Head of caudate nucleus (tissue), 42 donors: ENCODE data around the gene SIDT2.

ENCODE experiments used
- DNase-seq, 42 donors: peaks; one replicate each; pipeline versions ENCODE4 v3.0.0 to v3.0.0-alpha.2; 2020 to 2021; ENCODE audit warnings: mixed read lengths in 7 of 42
- intact Hi-C: fragments of 100-400 bp; cut with DNase I; formaldehyde crosslinking; loops from one replicate; pipeline ENCODE4 v1.15.0; 2022

The SIDT2 gene

GRCh38 chr11:117185736-117186430 lies 7.3 kb downstream of the SIDT2 start:
- DNase-seq = peak in 10 of 42 donors; percentile 1 to 38 (median 8)
- intact Hi-C loops = no loop called here

DNA sequence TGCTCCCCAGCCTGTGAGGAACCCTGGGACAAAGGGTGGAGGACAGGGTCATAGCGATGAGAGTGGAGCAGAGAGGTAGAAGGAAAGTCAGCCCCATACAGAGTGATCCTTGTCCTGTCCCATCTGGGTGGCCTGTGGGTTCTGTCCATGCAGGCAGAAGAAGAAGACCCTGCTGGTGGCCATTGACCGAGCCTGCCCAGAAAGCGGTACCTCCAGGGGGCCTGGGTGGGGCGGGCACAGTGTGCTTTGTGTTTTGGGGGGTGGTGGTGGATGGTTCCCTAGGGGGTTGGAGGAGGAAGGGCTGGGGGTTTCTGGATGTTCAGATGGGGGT lies 7.9 kb downstream of the SIDT2 start:
- intact Hi-C loops = no loop called here
- DNase-seq = peak in 2 of 42 donors; percentile 2 to 7

DNA sequence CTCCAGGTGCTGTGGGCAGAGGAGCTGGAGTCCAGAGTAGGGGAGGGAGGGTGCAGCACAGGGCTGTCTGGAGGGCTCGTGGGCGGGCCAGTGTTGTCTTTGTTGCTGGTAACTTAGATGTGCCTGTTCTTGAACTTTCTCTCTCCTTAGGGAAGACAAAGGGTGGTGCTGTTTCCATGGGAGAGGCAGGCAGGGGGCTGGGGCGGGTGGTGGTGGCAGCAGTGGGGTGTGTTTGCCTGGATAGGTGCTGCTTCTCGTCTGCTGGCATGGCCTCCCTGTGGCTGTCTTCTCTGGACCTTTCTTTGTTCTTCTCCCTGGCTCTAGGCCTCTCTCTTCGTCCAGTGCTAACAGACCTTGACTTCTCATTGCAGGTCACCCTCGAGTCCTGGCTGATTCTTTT lies 8.5 kb downstream of the SIDT2 start:
- DNase-seq = peak in 5 of 42 donors; percentile 2 to 13 (median 7)
- intact Hi-C loops = no loop called here

DNA sequence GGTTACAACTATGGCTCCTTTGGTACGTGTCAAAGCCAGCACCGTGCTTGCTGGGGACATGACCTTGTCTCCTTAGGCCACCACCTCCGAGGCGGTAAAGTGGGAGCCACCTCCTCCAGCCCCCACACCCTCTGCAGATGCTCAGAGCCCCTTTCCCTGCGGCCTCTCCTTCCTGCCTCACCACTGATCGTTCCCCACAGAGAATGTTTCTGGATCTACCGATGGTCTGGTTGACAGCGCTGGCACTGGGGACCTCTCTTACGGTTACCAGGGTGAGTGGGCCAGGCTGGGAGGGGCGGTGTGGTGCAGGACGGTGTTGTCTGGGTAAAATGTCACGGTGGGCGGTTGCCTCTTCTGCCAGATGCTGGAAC lies 8.9 kb downstream of the SIDT2 start:
- DNase-seq = peak in 9 of 42 donors; percentile 6 to 30 (median 12)
- intact Hi-C loops = no loop called here

DNA sequence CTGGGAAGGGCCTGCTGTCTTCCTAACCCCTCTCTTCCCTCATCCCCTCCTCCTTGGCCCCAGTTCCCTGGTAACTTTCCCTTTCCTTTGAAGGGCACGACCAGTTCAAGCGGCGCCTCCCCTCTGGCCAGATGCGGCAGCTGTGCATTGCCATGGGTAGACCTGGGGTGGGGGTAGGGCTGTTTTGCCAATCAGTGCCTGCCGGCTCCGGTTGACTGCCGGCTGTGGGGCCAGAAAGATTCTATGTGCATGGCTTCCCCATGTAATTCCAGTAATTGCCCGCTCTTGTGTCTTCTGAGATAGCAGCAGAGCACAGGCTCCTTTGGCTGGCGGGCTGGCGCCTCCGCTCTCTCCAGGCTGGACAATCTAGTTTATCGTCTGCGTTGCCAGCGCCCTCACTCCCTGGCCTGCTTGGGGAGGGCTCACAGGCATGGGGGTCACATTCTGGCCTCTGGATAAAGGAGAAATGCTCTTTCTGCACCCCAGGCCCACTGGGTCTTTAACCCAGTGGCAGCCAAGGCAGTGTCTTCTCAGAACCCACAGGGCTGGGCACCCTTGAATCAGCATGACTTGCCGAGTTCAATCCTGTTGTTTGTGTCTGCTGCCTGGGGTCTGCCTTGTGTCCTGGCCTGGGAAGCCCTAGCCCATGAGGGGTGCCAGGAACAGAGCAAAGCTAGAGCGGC lies 9.4 kb downstream of the SIDT2 start:
- intact Hi-C loops = no loop called here
- peak in 8 of 42 donors; percentile 3 to 30 (median 6) for DNase-seq

GRCh38 chr11:117188620-117189081 lies 10.1 kb downstream of the SIDT2 start:
- DNase-seq = peak in 8 of 42 donors; percentile 1 to 36 (median 14)
- intact Hi-C loops = no loop called here

DNA sequence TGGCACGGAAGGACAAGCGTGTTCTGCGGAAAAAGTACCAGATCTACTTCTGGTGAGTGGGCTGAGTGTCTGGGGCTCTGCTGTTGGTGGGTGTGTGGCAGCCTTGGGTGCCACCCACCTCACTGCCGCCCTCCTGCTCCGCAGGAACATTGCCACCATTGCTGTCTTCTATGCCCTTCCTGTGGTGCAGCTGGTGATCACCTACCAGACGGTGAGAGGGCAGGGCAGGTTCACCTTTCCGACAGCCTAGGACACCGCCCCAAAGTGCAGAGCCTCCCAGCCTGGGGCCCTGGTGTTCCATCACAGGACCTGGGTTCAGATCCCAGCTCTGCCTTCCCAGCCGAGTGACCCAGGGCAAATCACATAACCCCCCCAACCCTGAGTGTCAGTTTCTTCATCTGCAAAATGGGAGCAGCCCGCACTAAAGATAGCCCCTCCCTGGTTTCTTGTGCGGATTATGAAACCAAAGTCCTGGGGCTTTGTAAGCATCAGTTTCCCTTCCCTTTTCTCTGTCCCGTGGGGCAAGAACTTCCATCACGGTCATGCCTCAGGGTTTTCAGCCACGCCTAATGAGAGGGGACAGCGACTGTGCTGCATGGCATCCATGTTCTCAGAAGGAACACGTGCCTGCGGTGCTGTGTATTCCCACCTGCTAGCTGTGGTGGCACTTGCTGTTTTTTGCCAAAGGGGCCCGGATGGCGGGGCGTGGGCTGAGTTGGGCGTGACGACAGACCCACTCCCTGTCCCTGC lies 10.8 kb downstream of the SIDT2 start:
- peak in 8 of 42 donors; percentile 11 to 39 (median 27) for DNase-seq
- intact Hi-C loops = no loop called here

- DNase-seq = peak in 6 of 42 donors; percentile 2 to 22 (median 12)
- intact Hi-C loops = no loop called here
Observed at GRCh38 chr11:117189941-117190544, 11.5 kb downstream of the SIDT2 start.

DNA sequence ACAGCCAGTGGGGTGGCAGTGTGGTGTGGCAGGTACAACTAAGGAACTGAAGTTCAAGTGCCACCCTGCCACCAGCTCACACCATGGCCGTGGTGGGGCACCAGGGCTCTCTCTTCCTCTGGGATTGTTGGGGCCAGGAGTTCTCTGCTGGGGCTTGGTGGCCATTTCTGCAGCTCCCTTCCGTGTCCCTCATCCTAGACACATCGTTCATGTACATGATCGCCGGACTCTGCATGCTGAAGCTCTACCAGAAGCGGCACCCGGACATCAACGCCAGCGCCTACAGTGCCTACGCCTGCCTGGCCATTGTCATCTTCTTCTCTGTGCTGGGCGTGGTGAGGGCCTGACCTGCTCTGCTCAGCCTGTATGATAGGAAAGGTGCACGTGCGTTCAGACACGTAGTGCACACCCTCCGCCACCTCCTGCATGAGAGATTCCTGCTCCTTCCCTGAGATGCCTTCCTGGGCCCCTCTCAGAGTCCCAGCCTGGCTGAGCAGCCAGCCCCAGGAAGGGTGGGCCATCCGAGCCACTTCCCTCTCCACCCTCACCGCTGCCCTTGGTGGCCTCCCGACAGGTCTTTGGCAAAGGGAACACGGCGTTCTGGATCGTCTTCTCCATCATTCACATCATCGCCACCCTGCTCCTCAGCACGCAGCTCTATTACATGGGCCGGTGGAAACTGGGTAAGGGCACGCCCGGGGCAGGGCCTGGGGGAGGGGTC lies 13.3 kb downstream of the SIDT2 start:
- intact Hi-C loops = no loop called here
- DNase-seq = peak in 1 of 42 donors; percentile 4

DNA sequence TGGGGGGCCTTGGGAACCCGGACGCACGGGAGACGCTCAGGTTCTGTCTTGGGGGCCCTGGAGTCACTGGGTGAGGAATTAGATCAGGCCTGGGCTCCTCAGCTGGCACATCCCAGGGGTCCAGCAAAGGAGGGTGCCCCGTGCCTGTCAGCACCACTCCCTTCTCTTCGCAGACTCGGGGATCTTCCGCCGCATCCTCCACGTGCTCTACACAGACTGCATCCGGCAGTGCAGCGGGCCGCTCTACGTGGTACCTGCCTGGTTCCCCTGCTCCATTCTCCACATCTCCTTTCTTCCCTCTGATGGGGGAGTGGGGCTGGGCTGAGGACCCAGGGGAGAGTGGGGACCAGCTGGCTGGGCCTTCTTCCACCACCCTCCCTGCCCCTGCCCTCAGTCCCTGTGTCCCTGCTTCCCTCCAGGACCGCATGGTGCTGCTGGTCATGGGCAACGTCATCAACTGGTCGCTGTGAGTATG lies 13.9 kb downstream of the SIDT2 start:
- intact Hi-C loops = no loop called here
- DNase-seq = no peak

GRCh38 chr11:117193130-117194020 lies 14.8 kb downstream of the SIDT2 start:
- no peak for DNase-seq
- intact Hi-C loops = no loop called here

- DNase-seq = no peak
Observed at GRCh38 chr11:117194267-117194666, 15.7 kb downstream of the SIDT2 start.

DNA sequence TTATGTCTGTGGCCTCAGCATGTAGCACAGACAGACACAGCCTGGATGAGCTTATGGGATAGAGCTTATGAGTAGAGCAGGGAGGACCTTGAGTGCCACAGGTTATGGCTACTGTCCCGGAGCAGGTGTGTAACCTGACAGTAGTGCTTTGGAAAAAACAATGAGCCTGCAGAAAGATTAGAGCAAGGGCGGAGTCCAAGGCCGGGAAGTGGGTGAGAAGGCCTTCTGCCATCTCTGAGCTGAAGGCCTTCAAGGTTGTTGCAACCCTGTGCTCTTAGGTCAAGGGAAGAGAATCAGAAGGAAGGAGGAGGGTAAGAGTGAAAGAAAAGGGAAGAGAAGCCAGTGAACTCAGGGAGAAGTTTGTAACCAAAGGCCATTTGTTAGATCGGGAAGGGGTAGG lies 16.7 kb downstream of the SIDT2 start:
- intact Hi-C loops = no loop called here
- no peak for DNase-seq

More at GRCh38 chr11:117194267-117194666, 15.7 kb downstream of the SIDT2 start:
- intact Hi-C loops = no loop called here

- intact Hi-C loops = no loop called here
- no peak for DNase-seq
Observed at GRCh38 chr11:117195761-117196160, 17.2 kb downstream of the SIDT2 start.

- DNase-seq = no peak
- intact Hi-C loops = no loop called here
Observed at GRCh38 chr11:117197006-117197405, 18.5 kb downstream of the SIDT2 start.

DNA sequence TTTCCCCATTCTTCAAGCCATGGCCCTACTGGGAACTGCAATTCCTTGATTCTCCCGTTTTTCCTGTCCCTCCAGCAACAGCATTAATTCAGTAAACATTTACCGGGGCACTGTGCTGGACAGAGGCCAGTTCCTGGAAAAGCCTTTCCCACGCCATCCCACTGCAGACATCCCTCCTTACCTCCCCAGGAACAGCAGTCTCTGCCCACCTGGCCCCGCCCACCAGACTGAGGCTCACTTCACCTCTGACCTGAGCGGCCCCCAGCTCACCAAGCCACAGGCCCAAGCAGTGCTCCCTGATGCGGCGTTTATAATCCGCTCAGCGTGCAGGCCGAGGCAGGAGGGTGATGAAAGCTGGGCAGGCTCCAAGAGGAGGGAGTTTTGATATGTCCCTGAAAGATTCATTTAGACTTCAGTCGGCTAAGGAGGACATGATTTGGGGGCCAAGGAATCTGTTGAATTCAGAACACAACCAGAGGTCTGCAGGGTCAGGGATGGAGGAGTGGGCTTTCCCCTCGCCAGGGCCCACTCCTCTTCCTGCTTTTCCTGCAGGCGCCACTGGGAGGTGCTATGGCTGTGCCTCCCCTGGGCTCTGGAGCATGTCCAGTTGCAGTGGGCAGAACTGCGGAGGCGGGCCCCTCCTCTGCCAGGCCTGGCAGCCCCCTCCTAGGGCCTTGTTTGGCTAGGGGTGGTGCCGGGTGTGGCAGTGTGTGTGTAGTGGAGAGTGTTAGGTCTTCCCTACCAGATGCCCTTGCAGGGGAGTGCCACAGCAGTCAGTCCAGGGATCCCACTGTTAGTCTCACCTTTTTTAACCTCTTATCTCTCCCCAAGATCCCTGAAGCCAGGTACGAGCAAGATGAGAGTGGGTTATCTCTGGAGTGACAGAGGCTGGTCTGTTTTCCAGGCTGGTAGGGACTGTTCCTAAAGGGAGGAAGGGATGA lies 19.2 kb downstream of the SIDT2 start:
- intact Hi-C loops = no loop called here
- peak in 1 of 42 donors; percentile 5 for DNase-seq

DNA sequence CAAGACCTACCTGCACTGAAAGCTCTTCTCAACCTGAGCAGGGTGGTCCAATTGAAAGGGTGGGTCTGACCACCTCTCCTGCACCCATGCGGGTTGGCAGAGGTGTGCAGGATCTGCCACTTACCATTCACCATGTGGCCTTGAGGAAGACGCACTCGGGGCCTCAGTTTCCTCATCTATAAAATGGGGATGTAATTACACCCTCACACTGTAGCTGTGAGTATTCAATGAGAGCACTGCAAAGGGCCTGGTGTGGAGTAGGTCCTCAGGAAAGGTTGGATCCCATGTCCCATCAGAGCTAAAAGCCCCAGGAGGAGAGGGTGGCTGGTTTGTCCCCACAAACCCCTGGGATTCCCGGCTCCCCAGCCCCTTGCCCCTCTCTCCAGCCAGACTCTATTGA lies 20.1 kb downstream of the SIDT2 start:
- DNase-seq = no peak
- intact Hi-C loops = no loop called here
